ENCODE results near the gene KRT86. TPM values are rescaled to one million over a fixed set of nuclear protein-coding genes. Genes with fewer than 3 reads are reported as not detected.

The KRT86 gene
- total RNA-seq, 1 donor from 2014 or later = not detected

Other genes starting within 250 kb of the KRT86 start
- gene NR4A1, start 223.2 kb upstream of the KRT86 start, total RNA-seq = 0.70 and 3.1 TPM in 2 replicates
- 55.1 and 79.6 TPM in 2 replicates for gene ATG101, start 204.7 kb upstream of the KRT86 start, total RNA-seq
- not detected in 2 replicates for gene SMIM41, start 194.9 kb upstream of the KRT86 start, total RNA-seq
- 0.17 and 1.2 TPM in 2 replicates for gene KRT80, start 82.6 kb upstream of the KRT86 start, total RNA-seq
- 19.2 and 53.6 TPM in 2 replicates for gene KRT7, start 41.4 kb upstream of the KRT86 start, total RNA-seq
- 0.05 TPM in 1 of 2 replicates, not detected in the other for gene KRT81, start 16.9 kb downstream of the KRT86 start, total RNA-seq
- gene KRT83, start 46.8 kb downstream of the KRT86 start, total RNA-seq = not detected in 2 replicates
- gene KRT85, start 92.8 kb downstream of the KRT86 start, total RNA-seq = not detected in 2 replicates
- gene KRT84, start 111.0 kb downstream of the KRT86 start, total RNA-seq = not detected in 2 replicates
- not detected in 2 replicates for gene KRT82, start 131.7 kb downstream of the KRT86 start, total RNA-seq
- gene KRT75, start 159.7 kb downstream of the KRT86 start, total RNA-seq = not detected in 2 replicates
- gene KRT6B, start 177.5 kb downstream of the KRT86 start, total RNA-seq = 0.05 and 0.34 TPM in 2 replicates
- gene KRT6C, start 199.2 kb downstream of the KRT86 start, total RNA-seq = not detected in 2 replicates
- gene KRT6A, start 218.6 kb downstream of the KRT86 start, total RNA-seq = 0.47 and 1.9 TPM in 2 replicates
- 0.42 and 2.7 TPM in 2 replicates for gene KRT5, start 245.7 kb downstream of the KRT86 start, total RNA-seq